ENCODE data around the gene IL10RB.

Gene IL10RB

GRCh38 chr21:33291686-33292085 is 25.5 kb downstream of the IL10RB start:
- H3K36me3 ChIP-seq (ENCODE audit: insufficient read depth, low read length): no peaks in the 10 kb centered on the region
- no peaks in the 10 kb centered on the region; the same call in 1 of the 2 replicates for H3K4me1 ChIP-seq (ENCODE audit: insufficient read depth, low read length)
- H3K9me3 ChIP-seq (ENCODE audit: control insufficient read depth, insufficient read depth, low read length): no peaks in the 10 kb centered on the region
- H3K9ac ChIP-seq (ENCODE audit: low read depth, low read length): no peak overlapping the region

DNA sequence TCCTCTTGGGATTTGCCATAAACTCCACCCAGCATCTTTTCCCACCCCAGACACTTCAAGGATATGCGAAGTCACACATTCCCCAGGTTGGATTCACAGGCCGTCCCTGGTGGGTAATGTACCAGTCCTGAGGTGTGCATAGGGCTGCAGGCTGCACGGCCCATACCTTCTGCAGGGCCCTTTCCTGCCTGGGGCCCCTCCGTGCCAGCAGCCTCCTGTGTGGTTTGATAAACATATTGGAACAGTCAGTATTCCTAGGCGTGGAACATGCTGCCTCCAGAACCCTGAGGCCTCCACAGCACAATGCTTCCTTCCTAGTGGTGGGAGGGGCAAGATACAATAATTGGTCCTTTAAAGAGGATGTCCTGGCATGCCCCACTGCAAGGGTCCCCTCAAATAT is 26.6 kb downstream of the IL10RB start:
- Histone ChIP-seq H3K9ac (ENCODE audit: low read depth, low read length) (no peak overlapping the region), H3K9me3 (ENCODE audit: control insufficient read depth, insufficient read depth, low read length) (no peaks in the 10 kb centered on the region), H3K36me3 (ENCODE audit: insufficient read depth, low read length) (no peaks in the 10 kb centered on the region), H3K4me1 (ENCODE audit: insufficient read depth, low read length) (no peaks in the 10 kb centered on the region; the same call in 1 of the 2 replicates)

GRCh38 chr21:33293136-33293535 is 27.0 kb downstream of the IL10RB start:
- H3K9me3 ChIP-seq (ENCODE audit: control insufficient read depth, insufficient read depth, low read length): no peaks in the 10 kb centered on the region
- no peak overlapping the region for H3K9ac ChIP-seq (ENCODE audit: low read depth, low read length)
- no peaks in the 10 kb centered on the region; the same call in 1 of the 2 replicates for H3K4me1 ChIP-seq (ENCODE audit: insufficient read depth, low read length)
- no peaks in the 10 kb centered on the region for H3K36me3 ChIP-seq (ENCODE audit: insufficient read depth, low read length)

- Histone ChIP-seq H3K9ac (ENCODE audit: low read depth, low read length) (no peak overlapping the region), H3K36me3 (ENCODE audit: insufficient read depth, low read length) (no peaks in the 10 kb centered on the region), H3K9me3 (ENCODE audit: control insufficient read depth, insufficient read depth, low read length) (no peaks in the 10 kb centered on the region), H3K4me1 (ENCODE audit: insufficient read depth, low read length) (no peaks in the 10 kb centered on the region; the same call in 1 of the 2 replicates)
These were observed 27.6 kb downstream of the IL10RB start for GRCh38 chr21:33293811-33294216.

GRCh38 chr21:33296156-33296555 is 30.0 kb downstream of the IL10RB start:
- no peaks in the 10 kb centered on the region for H3K9me3 ChIP-seq (ENCODE audit: control insufficient read depth, insufficient read depth, low read length)
- H3K4me1 ChIP-seq (ENCODE audit: insufficient read depth, low read length): peaks cover 4% of the 10 kb centered on the region
- H3K36me3 ChIP-seq (ENCODE audit: insufficient read depth, low read length): no peaks in the 10 kb centered on the region
- H3K9ac ChIP-seq (ENCODE audit: low read depth, low read length): no peak overlapping the region

DNA sequence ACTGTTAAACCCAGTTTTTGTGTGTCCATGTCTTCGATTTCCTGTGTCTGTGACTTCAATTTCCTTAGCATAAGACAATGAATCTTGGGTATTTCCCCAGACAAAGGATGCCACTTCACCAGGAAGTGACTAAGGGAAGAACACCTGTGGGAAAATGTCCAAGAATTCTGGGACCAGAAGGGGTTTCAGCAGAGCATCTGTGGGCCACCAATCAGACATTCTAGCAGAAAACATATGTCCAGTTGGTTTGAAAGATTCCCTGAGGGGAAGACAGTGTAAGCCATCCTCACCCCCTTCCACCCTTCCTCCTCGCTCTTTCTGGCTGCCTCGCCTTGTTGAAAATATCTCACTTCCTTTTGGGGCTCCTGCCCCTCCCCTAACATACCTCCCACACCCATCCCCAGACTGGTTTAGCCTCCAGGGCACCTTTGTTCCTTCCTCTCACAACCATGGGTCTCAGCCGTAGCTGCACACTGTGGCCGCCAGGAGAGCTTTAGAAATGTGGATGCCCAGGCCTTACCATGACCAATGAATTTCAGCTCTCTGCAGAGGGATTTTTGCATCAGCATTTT is 33.1 kb downstream of the IL10RB start:
- Histone ChIP-seq H3K36me3 (ENCODE audit: insufficient read depth, low read length) (no peaks in the 10 kb centered on the region), H3K9me3 (ENCODE audit: control insufficient read depth, insufficient read depth, low read length) (no peaks in the 10 kb centered on the region), H3K9ac (ENCODE audit: low read depth, low read length) (no peak overlapping the region), H3K4me1 (ENCODE audit: insufficient read depth, low read length) (peaks cover 4% of the 10 kb centered on the region)

GRCh38 chr21:33300701-33301631 is 34.8 kb downstream of the IL10RB start:
- H3K9ac ChIP-seq (ENCODE audit: low read depth, low read length): no peak overlapping the region
- no peaks in the 10 kb centered on the region for H3K9me3 ChIP-seq (ENCODE audit: control insufficient read depth, insufficient read depth, low read length)
- no peaks in the 10 kb centered on the region for H3K36me3 ChIP-seq (ENCODE audit: insufficient read depth, low read length)
- peaks cover 4% of the 10 kb centered on the region for H3K4me1 ChIP-seq (ENCODE audit: insufficient read depth, low read length)

- no peak overlapping the region for H3K9ac ChIP-seq (ENCODE audit: low read depth, low read length)
- no peaks in the 10 kb centered on the region for H3K36me3 ChIP-seq (ENCODE audit: insufficient read depth, low read length)
- no peaks in the 10 kb centered on the region for H3K9me3 ChIP-seq (ENCODE audit: control insufficient read depth, insufficient read depth, low read length)
- H3K4me1 ChIP-seq (ENCODE audit: insufficient read depth, low read length): peaks cover 4% of the 10 kb centered on the region
These were observed 35.5 kb downstream of the IL10RB start for GRCh38 chr21:33301632-33302002.

DNA sequence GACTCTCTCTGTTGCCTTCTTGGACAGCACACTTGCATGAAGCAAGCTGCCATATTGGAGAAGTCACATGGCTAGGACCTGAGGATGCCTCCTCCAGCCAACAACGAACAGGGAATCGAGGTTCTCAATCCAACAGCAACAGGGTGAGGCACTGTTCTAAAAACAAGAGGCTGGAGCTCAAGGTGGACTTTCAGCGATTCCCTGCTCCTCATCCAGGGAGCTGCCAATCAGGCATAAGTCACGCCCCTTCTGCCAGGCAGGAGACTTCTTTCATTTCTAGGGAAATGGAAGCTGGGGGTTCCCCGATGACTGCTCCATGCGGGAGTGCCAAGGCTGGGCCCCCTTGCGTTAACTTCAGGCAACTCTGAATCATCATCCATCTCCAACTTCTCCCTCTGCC is 35.9 kb downstream of the IL10RB start:
- Histone ChIP-seq H3K9ac (ENCODE audit: low read depth, low read length) (no peak overlapping the region), H3K4me1 (ENCODE audit: insufficient read depth, low read length) (peaks cover 4% of the 10 kb centered on the region), H3K36me3 (ENCODE audit: insufficient read depth, low read length) (no peaks in the 10 kb centered on the region), H3K9me3 (ENCODE audit: control insufficient read depth, insufficient read depth, low read length) (no peaks in the 10 kb centered on the region)

DNA sequence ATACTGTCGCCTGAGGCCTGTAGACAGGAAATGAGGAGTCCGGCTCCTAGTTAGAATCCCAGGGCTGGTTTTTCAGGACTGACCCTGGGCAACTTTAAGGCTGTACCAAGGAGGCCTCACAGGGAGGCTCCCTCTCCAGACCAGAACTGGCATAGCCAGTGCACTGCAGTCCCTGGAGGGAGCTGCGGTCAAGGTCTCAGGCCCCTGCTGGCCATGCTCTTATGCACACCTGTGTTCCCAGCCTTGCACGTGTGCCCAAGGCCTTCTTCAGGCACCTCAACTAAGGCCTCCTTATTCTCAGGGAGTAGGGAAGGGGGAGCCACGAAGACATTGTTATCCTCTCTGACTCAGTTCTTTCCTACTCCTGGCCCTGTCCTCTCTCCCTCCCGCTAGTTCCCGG is 36.6 kb downstream of the IL10RB start:
- no peaks in the 10 kb centered on the region for H3K36me3 ChIP-seq (ENCODE audit: insufficient read depth, low read length)
- peaks cover 4% of the 10 kb centered on the region for H3K4me1 ChIP-seq (ENCODE audit: insufficient read depth, low read length)
- H3K9ac ChIP-seq (ENCODE audit: low read depth, low read length): no peak overlapping the region
- H3K9me3 ChIP-seq (ENCODE audit: control insufficient read depth, insufficient read depth, low read length): no peaks in the 10 kb centered on the region

DNA sequence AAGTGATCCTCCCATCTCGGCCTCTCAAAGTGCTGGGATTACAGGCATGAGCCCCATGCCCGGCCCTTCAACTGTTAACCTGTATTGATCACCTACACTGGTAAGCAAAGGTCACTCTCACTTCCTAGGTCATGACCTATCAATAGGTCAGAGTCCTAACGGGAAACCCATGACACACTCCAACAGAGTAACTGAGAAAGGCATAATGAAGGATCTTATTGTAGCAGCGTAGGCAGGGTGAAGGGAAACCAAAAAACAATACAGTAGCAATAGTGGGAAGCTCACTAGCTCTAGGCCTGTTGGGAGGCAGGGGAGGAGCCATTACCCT is 39.1 kb downstream of the IL10RB start:
- Histone ChIP-seq H3K36me3 (ENCODE audit: insufficient read depth, low read length) (no peaks in the 10 kb centered on the region), H3K9me3 (ENCODE audit: control insufficient read depth, insufficient read depth, low read length) (no peaks in the 10 kb centered on the region), H3K4me1 (ENCODE audit: insufficient read depth, low read length) (no peaks in the 10 kb centered on the region), H3K9ac (ENCODE audit: low read depth, low read length) (no peak overlapping the region)

- Histone ChIP-seq H3K9me3 (ENCODE audit: control insufficient read depth, insufficient read depth, low read length) (no peaks in the 10 kb centered on the region), H3K36me3 (ENCODE audit: insufficient read depth, low read length) (no peaks in the 10 kb centered on the region), H3K9ac (ENCODE audit: low read depth, low read length) (no peak overlapping the region), H3K4me1 (ENCODE audit: insufficient read depth, low read length) (no peaks in the 10 kb centered on the region)
These were observed 39.8 kb downstream of the IL10RB start for GRCh38 chr21:33305938-33306337.

- Histone ChIP-seq H3K9me3 (ENCODE audit: control insufficient read depth, insufficient read depth, low read length) (no peaks in the 10 kb centered on the region), H3K36me3 (ENCODE audit: insufficient read depth, low read length) (no peaks in the 10 kb centered on the region), H3K9ac (ENCODE audit: low read depth, low read length) (no peak overlapping the region), H3K4me1 (ENCODE audit: insufficient read depth, low read length) (no peaks in the 10 kb centered on the region)
These were observed 42.7 kb downstream of the IL10RB start for GRCh38 chr21:33308586-33309490.

- Histone ChIP-seq H3K9me3 (ENCODE audit: control insufficient read depth, insufficient read depth, low read length) (no peaks in the 10 kb centered on the region), H3K4me1 (ENCODE audit: insufficient read depth, low read length) (no peaks in the 10 kb centered on the region), H3K9ac (ENCODE audit: low read depth, low read length) (no peak overlapping the region), H3K36me3 (ENCODE audit: insufficient read depth, low read length) (no peaks in the 10 kb centered on the region)
These were observed 43.6 kb downstream of the IL10RB start for GRCh38 chr21:33309778-33310177.
